Uterus (tissue), 2 donors: Measurements from ENCODE around the gene TRIM24.

ENCODE experiments used
- POLR2A ChIP-seq, 2 donors: fragments of 450-650 bp; IDR thresholded peaks; one replicate each; pipeline ENCODE4 v1.6.1; 2016; ENCODE audit warnings: antibody characterized with exemption in 2 of 2, mild to moderate bottlenecking in 1 of 2, moderate library complexity in 1 of 2
- TF ChIP-seq, protein P1 (sequence below), 4 experiments: fragments of 200-600 bp in 2 of 4; fragments of 450-650 bp in 2 of 4; sonication (generic) in 2 of 4; IDR thresholded peaks; one replicate each; pipeline ENCODE4 v1.5.1; 2016 to 2019; ENCODE audit warnings: antibody characterized with exemption in 4 of 4, mild to moderate bottlenecking in 2 of 4, moderate library complexity in 1 of 4

DNA sequence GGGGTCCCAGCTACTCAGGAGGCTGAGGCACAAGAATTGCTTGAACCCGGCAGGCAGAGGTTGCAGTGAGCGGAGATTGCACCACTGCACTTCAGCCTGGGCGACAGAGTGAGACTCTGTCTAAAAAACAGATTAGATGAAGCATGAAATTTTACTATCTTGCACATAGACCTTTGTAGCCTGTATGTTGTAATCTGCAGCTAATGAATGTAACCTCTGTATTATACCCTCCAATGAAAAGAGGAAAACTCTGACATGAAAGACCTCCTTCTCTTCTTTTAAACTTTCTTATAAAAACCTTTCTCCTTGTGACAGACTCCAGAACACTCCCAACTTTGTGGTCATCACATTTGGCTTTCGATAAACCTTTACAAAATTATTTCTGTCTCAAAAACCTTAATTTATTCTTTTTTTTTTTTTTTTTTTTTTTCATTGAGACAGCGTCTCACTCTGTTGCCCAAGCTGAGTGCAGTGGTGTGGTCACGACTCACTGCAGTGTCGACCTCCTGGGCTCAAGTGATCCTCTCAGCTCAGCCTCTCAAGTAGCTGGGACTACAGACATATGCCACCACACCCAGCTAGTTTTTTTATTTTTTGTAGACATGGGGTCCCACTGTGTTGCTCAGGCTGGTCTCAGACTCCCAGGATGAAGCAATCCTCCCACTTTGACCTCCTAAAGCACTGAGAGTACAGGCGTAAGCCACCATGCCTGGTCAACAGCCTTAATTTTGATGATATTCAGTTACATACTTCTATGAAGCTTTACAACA lies 143.7 kb downstream of the TRIM24 start:
- TF ChIP-seq POLR2A (IDR thresholded peaks at IDR 0.05): no peak
- TF ChIP-seq, protein P1, sequence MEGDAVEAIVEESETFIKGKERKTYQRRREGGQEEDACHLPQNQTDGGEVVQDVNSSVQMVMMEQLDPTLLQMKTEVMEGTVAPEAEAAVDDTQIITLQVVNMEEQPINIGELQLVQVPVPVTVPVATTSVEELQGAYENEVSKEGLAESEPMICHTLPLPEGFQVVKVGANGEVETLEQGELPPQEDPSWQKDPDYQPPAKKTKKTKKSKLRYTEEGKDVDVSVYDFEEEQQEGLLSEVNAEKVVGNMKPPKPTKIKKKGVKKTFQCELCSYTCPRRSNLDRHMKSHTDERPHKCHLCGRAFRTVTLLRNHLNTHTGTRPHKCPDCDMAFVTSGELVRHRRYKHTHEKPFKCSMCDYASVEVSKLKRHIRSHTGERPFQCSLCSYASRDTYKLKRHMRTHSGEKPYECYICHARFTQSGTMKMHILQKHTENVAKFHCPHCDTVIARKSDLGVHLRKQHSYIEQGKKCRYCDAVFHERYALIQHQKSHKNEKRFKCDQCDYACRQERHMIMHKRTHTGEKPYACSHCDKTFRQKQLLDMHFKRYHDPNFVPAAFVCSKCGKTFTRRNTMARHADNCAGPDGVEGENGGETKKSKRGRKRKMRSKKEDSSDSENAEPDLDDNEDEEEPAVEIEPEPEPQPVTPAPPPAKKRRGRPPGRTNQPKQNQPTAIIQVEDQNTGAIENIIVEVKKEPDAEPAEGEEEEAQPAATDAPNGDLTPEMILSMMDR (IDR thresholded peaks at IDR 0.05): no peak
